LNCAP (cell line): ENCODE data around the gene KCNJ10.

Experiments used
- CTCF ChIP-seq: fragments of 450-650 bp; IDR thresholded peaks from 2 replicates; pipeline ENCODE4 v1.5.1; 2017; ENCODE audit warnings: mild to moderate bottlenecking

The KCNJ10 gene

GRCh38 chr1:160018900-160019299, 51.1 kb downstream of the KCNJ10 start:
- no peak for TF ChIP-seq CTCF

GRCh38 chr1:160018347-160018746, 51.6 kb downstream of the KCNJ10 start:
- TF ChIP-seq CTCF: no peak

GRCh38 chr1:160017592-160017991, 52.4 kb downstream of the KCNJ10 start:
- no peak for TF ChIP-seq CTCF

GRCh38 chr1:160011781-160012180, 58.2 kb downstream of the KCNJ10 start:
- no peak for TF ChIP-seq CTCF

- TF ChIP-seq CTCF: no peak
These were observed 60.2 kb downstream of the KCNJ10 start for GRCh38 chr1:160009801-160010200.

- TF ChIP-seq CTCF: no peak
These were observed 60.9 kb downstream of the KCNJ10 start for GRCh38 chr1:160009081-160009480.

- TF ChIP-seq CTCF: peak; percentile 88
These were observed 62.3 kb downstream of the KCNJ10 start for GRCh38 chr1:160007577-160008200.
